H1 (cell line): ENCODE data around the gene ADAMTS14. TPM values are rescaled to one million over a fixed set of nuclear protein-coding genes. Genes with fewer than 3 reads are reported as not detected.

Experiments
- CTCF ChIA-PET: fragments of 300-600 bp; sonication (Branson Sonifier 250); formaldehyde crosslinking; loops from one replicate; lab custom pipeline; 2021; ENCODE audit not compliant: partially characterized antibody; lab: Charles Lee
- POLR2A ChIA-PET: fragments of 300-600 bp; sonication (Branson Sonifier 250); formaldehyde crosslinking; loops from one replicate; lab custom pipeline; 2021; ENCODE audit warnings: inconsistent platforms; ENCODE audit not compliant: partially characterized antibody; lab: Charles Lee
- DNase-seq, 2 experiments: peaks; one replicate each; pipeline versions ENCODE4 v3.0.0 to v3.0.0-alpha.2; 2010 to 2022; ENCODE audit warnings: low spot score in 2 of 2, low read depth in 1 of 2, mixed read lengths in 1 of 2
- FAIRE-seq: peaks from 2 replicates; lab custom pipeline; 2011; peaks lifted over from hg19 to GRCh38; lab: Jason Lieb, UNC
- H2AFZ ChIP-seq: 2 replicates; pipeline ENCODE4 v1.8.1; 2012; ENCODE audit warnings: low read length, inconsistent platforms
- H2AK5ac ChIP-seq: 2 replicates; pipeline ENCODE4 v1.6.1; 2013; ENCODE audit warnings: low read depth, low read length
- H2BK120ac ChIP-seq: replicated peaks from 2 replicates; pipeline ENCODE3; 2013; ENCODE audit warnings: low read depth, low read length, inconsistent platforms
- H2BK12ac ChIP-seq: 2 replicates; pipeline ENCODE4 v1.6.1; 2013; ENCODE audit warnings: low read depth, low read length
- H2BK15ac ChIP-seq: 2 replicates; pipeline ENCODE4 v1.6.1; 2013; ENCODE audit warnings: low read length
- H2BK20ac ChIP-seq: 2 replicates; pipeline ENCODE4 v1.6.1; 2013; ENCODE audit warnings: low read length
- H2BK5ac ChIP-seq: 2 replicates; pipeline ENCODE4 v1.6.1; 2013; ENCODE audit warnings: low read depth, low read length
- H3K14ac ChIP-seq: 2 replicates; pipeline ENCODE4 v1.6.1; 2013; ENCODE audit warnings: inconsistent platforms; ENCODE audit not compliant: insufficient read length
- H3K18ac ChIP-seq: 2 replicates; pipeline ENCODE4 v1.6.1; 2013; ENCODE audit warnings: low read length; ENCODE audit errors: extremely low read depth
- H3K23ac ChIP-seq: 2 replicates; pipeline ENCODE4 v1.6.1; 2013; ENCODE audit warnings: inconsistent platforms; ENCODE audit not compliant: insufficient read length
- H3K23me2 ChIP-seq: 2 replicates; pipeline ENCODE4 v1.6.1; 2013; ENCODE audit warnings: low read depth, low read length
- H3K27ac ChIP-seq: 2 replicates; pipeline ENCODE4 v1.6.1; 2011; ENCODE audit warnings: low read depth, low read length, inconsistent platforms
- H3K27me3 ChIP-seq, 4 experiments: replicated peaks in 1 of 4; 1 replicate in 1 of 4; 2 replicates in 3 of 4; pipeline versions ENCODE4 v1.6.1 to v1.8.1; 2011 to 2013; ENCODE audit warnings: low read length in 3 of 4, mild to moderate bottlenecking in 3 of 4, inconsistent platforms in 2 of 4, mixed read lengths in 2 of 4, moderate library complexity in 1 of 4; ENCODE audit not compliant: control insufficient read depth in 3 of 4, insufficient read depth in 3 of 4; ENCODE audit errors: extremely low read depth in 1 of 4
- H3K36me3 ChIP-seq, 4 experiments: 2 replicates each; pipeline versions ENCODE4 v1.6.1 to v1.8.1; 2011 to 2013; ENCODE audit warnings: mild to moderate bottlenecking in 4 of 4, low read length in 3 of 4, moderate library complexity in 2 of 4, control low read depth in 1 of 4, inconsistent platforms in 1 of 4; ENCODE audit not compliant: insufficient read depth in 4 of 4, control insufficient read depth in 2 of 4
- H3K4ac ChIP-seq: replicated peaks from 2 replicates; pipeline ENCODE3; 2013; ENCODE audit warnings: low read length, low read depth, mixed read lengths, inconsistent platforms; ENCODE audit not compliant: insufficient read length
- H3K4me1 ChIP-seq, 4 experiments: replicated peaks in 1 of 4; 1 replicate in 1 of 4; 2 replicates in 3 of 4; pipeline versions ENCODE4 v1.6.1 to v1.8.1; 2011 to 2013; ENCODE audit warnings: low read length in 3 of 4, inconsistent platforms in 2 of 4, mixed read lengths in 1 of 4; ENCODE audit not compliant: insufficient read depth in 4 of 4, control insufficient read depth in 3 of 4
- H3K4me2 ChIP-seq, 2 experiments: 2 replicates each; pipeline versions ENCODE4 v1.6.1 to v1.8.1; 2011 to 2013; ENCODE audit warnings: low read depth in 2 of 2, low read length in 2 of 2, control low read depth in 1 of 2, inconsistent platforms in 1 of 2, mild to moderate bottlenecking in 1 of 2; ENCODE audit not compliant: insufficient read depth in 1 of 2
- H3K4me3 ChIP-seq, 4 experiments: fragments of 200-600, 300-600 bp in 1 of 4; sonication (generic), shearing (Covaris generic), sonication (Bioruptor Twin) in 1 of 4; 2 replicates each; pipeline versions ENCODE4 v1.5.1 to v1.8.1; 2011 to 2016; ENCODE audit warnings: low read length in 4 of 4, low read depth in 3 of 4, control low read depth in 2 of 4, inconsistent platforms in 2 of 4, mild to moderate bottlenecking in 2 of 4, mixed read lengths in 1 of 4, moderate library complexity in 1 of 4; ENCODE audit not compliant: insufficient read depth in 2 of 4; ENCODE audit errors: extremely low read depth in 1 of 4
- H3K56ac ChIP-seq: replicated peaks from 2 replicates; pipeline ENCODE3; 2013; ENCODE audit warnings: low read depth, mild to moderate bottlenecking, mixed read lengths, low read length, inconsistent platforms; ENCODE audit not compliant: insufficient read length
- H3K79me1 ChIP-seq: 2 replicates; pipeline ENCODE4 v1.6.1; 2013; ENCODE audit warnings: low read depth, low read length, control low read depth
- H3K79me2 ChIP-seq, 2 experiments: 2 replicates each; pipeline versions ENCODE4 v1.6.1 to v1.8.1; 2012 to 2013; ENCODE audit warnings: low read length in 2 of 2, mild to moderate bottlenecking in 2 of 2, inconsistent platforms in 1 of 2; ENCODE audit not compliant: insufficient read depth in 2 of 2, control insufficient read depth in 1 of 2
- H3K9ac ChIP-seq, 4 experiments: replicated peaks in 1 of 4; 1 replicate in 1 of 4; 2 replicates in 3 of 4; pipeline versions ENCODE4 v1.6.1 to v1.8.1; 2011 to 2013; ENCODE audit warnings: low read depth in 3 of 4, low read length in 3 of 4, control low read depth in 2 of 4, mild to moderate bottlenecking in 2 of 4, moderate library complexity in 2 of 4, inconsistent platforms in 1 of 4; ENCODE audit errors: extremely low read depth in 1 of 4
- H3K9me3 ChIP-seq, 2 experiments: 2 replicates each; pipeline versions ENCODE4 v1.6.1 to v1.8.1; 2012 to 2013; ENCODE audit warnings: mild to moderate bottlenecking in 2 of 2, moderate library complexity in 2 of 2, control low read depth in 1 of 2, inconsistent platforms in 1 of 2, low read depth in 1 of 2, low read length in 1 of 2, mixed read lengths in 1 of 2; ENCODE audit not compliant: insufficient read depth in 2 of 2
- H4K20me1 ChIP-seq, 2 experiments: replicated peaks in 1 of 2; 2 replicates each; pipeline versions ENCODE3 to v1.8.1; 2011 to 2013; ENCODE audit warnings: inconsistent platforms in 2 of 2, low read length in 2 of 2, mild to moderate bottlenecking in 1 of 2; ENCODE audit not compliant: insufficient read depth in 2 of 2, control insufficient read depth in 1 of 2
- H4K5ac ChIP-seq: 2 replicates; pipeline ENCODE4 v1.6.1; 2013; ENCODE audit warnings: low read length, low read depth, mixed read lengths, inconsistent platforms; ENCODE audit not compliant: insufficient read length
- H4K8ac ChIP-seq: 2 replicates; pipeline ENCODE4 v1.8.0; 2013; ENCODE audit warnings: mild to moderate bottlenecking, moderate library complexity, low read length, inconsistent platforms; ENCODE audit not compliant: insufficient read depth; ENCODE audit errors: extremely low read depth
- H4K91ac ChIP-seq: replicated peaks from 2 replicates; pipeline ENCODE3; 2013; ENCODE audit warnings: low read length, mixed read lengths, inconsistent platforms; ENCODE audit not compliant: insufficient read length
- BCL11A ChIP-seq, 2 experiments: IDR thresholded peaks; one replicate each; pipeline ENCODE4 v1.6.1; 2011; ENCODE audit warnings: low read depth in 2 of 2, low read length in 2 of 2, mild to moderate bottlenecking in 2 of 2
- CTBP2 ChIP-seq: IDR thresholded peaks from 2 replicates; pipeline ENCODE4 v1.7.0; 2011; ENCODE audit warnings: borderline replicate concordance, mild to moderate bottlenecking, moderate library complexity, mixed read lengths, low read length; ENCODE audit not compliant: insufficient read depth, insufficient read length
- HDAC6 ChIP-seq: IDR thresholded peaks from one replicate; pipeline ENCODE4 v1.7.1; 2012; ENCODE audit warnings: low read depth, mild to moderate bottlenecking, inconsistent platforms, low read length, moderate library complexity
- KDM5A ChIP-seq: fragments of 200-600 bp; IDR thresholded peaks from 2 replicates; pipeline ENCODE4 v1.7.1; 2012; ENCODE audit warnings: mild to moderate bottlenecking, low read length, inconsistent platforms, mixed read lengths
- RAD21 ChIP-seq, 2 experiments: IDR thresholded peaks in 1 of 2; conservative IDR thresholded peaks in 1 of 2; 2 replicates each; pipeline ENCODE4 v1.6.1; 2011; ENCODE audit warnings: low read depth in 2 of 2, low read length in 2 of 2, improper control_type of control experiment in 1 of 2, inconsistent platforms in 1 of 2, mild to moderate bottlenecking in 1 of 2, moderate library complexity in 1 of 2
- RXRA ChIP-seq: IDR thresholded peaks from 2 replicates; pipeline ENCODE4 v1.6.1; 2011; ENCODE audit warnings: low read depth, mild to moderate bottlenecking, low read length, moderate library complexity; ENCODE audit not compliant: insufficient read depth
- SAP30 ChIP-seq: fragments of 300-600 bp; sonication (generic); IDR thresholded peaks from 2 replicates; pipeline ENCODE4 v1.7.1; 2012; ENCODE audit warnings: low read length, moderate library complexity, mild to moderate bottlenecking, inconsistent platforms; ENCODE audit not compliant: insufficient read depth, insufficient replicate concordance
- SIN3A ChIP-seq, 2 experiments: IDR thresholded peaks in 1 of 2; conservative IDR thresholded peaks in 1 of 2; 2 replicates each; pipeline ENCODE4 v1.6.1; 2011 to 2012; ENCODE audit warnings: low read length in 2 of 2, improper control_type of control experiment in 1 of 2, low read depth in 1 of 2, mild to moderate bottlenecking in 1 of 2
- SP2 ChIP-seq: IDR thresholded peaks from 2 replicates; pipeline ENCODE4 v1.6.1; 2012; ENCODE audit warnings: mild to moderate bottlenecking, low read length, inconsistent platforms
- TEAD4 ChIP-seq: IDR thresholded peaks from 2 replicates; pipeline ENCODE4 v1.6.1; 2012; ENCODE audit warnings: low read depth, low read length, inconsistent platforms, mixed read lengths
- WGBS, 2 experiments: shearing (Covaris generic) in 1 of 2; methylation state at CpG; one replicate each; pipeline versions ENCODE4 v1.1.6 to v1.1.7; 2013 to 2015; ENCODE audit warnings: low lambda C conversion rate in 2 of 2, mixed read lengths in 2 of 2, inconsistent platforms in 1 of 2, low coverage in 1 of 2, missing lambda C conversion rate in 1 of 2; ENCODE audit not compliant: insufficient replicate concordance in 2 of 2, insufficient coverage in 1 of 2, insufficient read length in 1 of 2; ENCODE audit errors: extremely low coverage in 1 of 2, missing lambda C conversion rate in 1 of 2; 5-methylcytosine and 5-hydroxymethylcytosine counted together
- polyA plus RNA-seq, 7 experiments: library from polyadenylated mRNA; depleted of rRNA in 3 of 7; stranded (reverse) in 5 of 7; unstranded in 2 of 7; fragments of >200 nt in 5 of 7; fragments of 200-250 nt in 2 of 7; gene quantifications; 1 replicate in 5 of 7; 2 replicates in 1 of 7; 4 replicates in 1 of 7; pipeline versions ENCODE4 v1.2.1 to v1.2.3, GENCODE V29; 2011 to 2013; ENCODE audit warnings: missing spikeins in 2 of 7, mixed read lengths in 2 of 7
- total RNA-seq: library from RNA; stranded (reverse); fragmentation: NEBNext Ultra II Directional; extraction: Animal tissue kit (Norgen Biotek cat#: 25700); gene quantifications from 2 replicates; pipeline ENCODE4 v1.2.1, GENCODE V29; 2021
- TF ChIP-seq, protein P1 (sequence below): IDR thresholded peaks from 2 replicates; pipeline ENCODE4 v1.6.1; 2011; ENCODE audit warnings: low read depth, mild to moderate bottlenecking, low read length; ENCODE audit not compliant: insufficient read depth

Gene ADAMTS14
- total and polyA plus RNA-seq, 2 of the 8 experiments (the other 6 are each of a cell fraction or from before 2014, with no cell fraction given): 2.0 to 2.3 TPM

DNA sequence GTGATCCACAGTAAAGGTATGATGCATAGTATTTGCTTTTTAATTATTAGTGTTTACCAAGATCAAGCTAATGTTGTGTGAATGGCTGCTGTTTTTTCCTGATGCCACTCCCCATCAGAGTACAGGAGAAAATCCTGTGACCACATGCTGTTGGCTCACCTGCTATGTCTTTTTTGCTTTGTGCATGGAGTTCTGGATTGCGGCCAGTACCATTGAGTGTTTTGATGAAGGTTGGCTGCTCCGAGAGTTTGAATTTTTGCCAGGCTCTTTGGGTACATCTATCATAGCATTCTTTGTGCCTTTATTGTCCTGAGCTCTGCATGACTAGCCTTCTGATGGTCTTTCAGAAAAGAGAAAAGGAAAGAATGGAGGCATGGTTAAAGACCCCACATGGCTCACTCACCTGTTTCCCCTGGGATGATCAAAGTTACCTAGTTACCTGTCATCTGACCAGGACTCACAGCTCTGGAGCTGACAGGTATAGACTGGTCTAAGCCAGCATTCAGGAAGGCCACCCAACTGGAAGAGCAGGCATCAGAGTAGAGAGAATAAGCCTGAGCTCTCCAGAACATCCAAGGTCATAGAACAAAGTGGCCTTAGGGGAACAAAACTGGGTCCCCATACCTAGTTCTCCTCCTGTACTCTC lies 131.6 kb downstream of the ADAMTS14 start:
- Histone ChIP-seq H4K8ac (no peak overlapping the region), H2BK12ac (no peak overlapping the region), H2AFZ (no peak overlapping the region), H2BK5ac (no peak overlapping the region), H4K5ac (no peak overlapping the region), H3K4me3 (no peak overlapping the region), H3K56ac (no peak overlapping the region), H2BK15ac (no peak overlapping the region), H3K79me1 (no peaks in the 10 kb centered on the region), H3K23ac (no peak overlapping the region), H4K91ac (no peak overlapping the region), H3K36me3 (no peaks in the 10 kb centered on the region), H3K23me2 (no peaks in the 10 kb centered on the region; the same call in 1 of the 2 replicates), H4K20me1 (no peaks in the 10 kb centered on the region), H3K79me2 (no peaks in the 10 kb centered on the region), H2AK5ac (no peak overlapping the region), H2BK120ac (no peak overlapping the region), H3K14ac (no peak overlapping the region), H3K9ac (no peak overlapping the region), H3K4me1 (peaks cover 0 to 5% (median under 1%) of the 10 kb centered on the region in 4 experiments; a peak in 3 of 7 replicates), H2BK20ac (no peak overlapping the region), H3K18ac (no peak overlapping the region), H3K9me3 (no peaks in the 10 kb centered on the region), H3K27ac (no peak overlapping the region), H3K4ac (no peak overlapping the region), H3K4me2 (no peak overlapping the region), H3K27me3 (no peaks in the 10 kb centered on the region)
- CTCF ChIA-PET: interaction anchor here (1.1 to 1.8 kb wide), 8 partner anchors 11 to 405 kb away, joined by 3 to 6 read pairs (median 3); partner anchors contain the start of gene SGPL1
- DNase-seq: no peak
- WGBS, 2 experiments: 85% methylated on average over 2 of the region's 2 CpGs; no CpG with 5 or more reads in 1 of the 2 experiments
- POLR2A ChIA-PET: interaction anchor here (0.8 kb wide), 1 partner anchor 10 kb away, joined by 3 read pairs; no protein-coding TSS in a partner anchor
- FAIRE-seq: no peak
- TF ChIP-seq CTBP2 (no peak), RXRA (no peak), BCL11A (IDR thresholded peaks at IDR 0.05; ENCODE audit: low read depth in 2 of 2, low read length in 2 of 2) (no peak), SAP30 (no peak), SIN3A (conservative IDR thresholded peaks at IDR 0.05 in 1 of 2, IDR thresholded peaks at IDR 0.05 in 1 of 2; ENCODE audit: low read depth in 1 of 2, low read length in 2 of 2) (no peak), KDM5A (no peak), TEAD4 (no peak), RAD21 (IDR thresholded peaks at IDR 0.05 in 1 of 2, conservative IDR thresholded peaks at IDR 0.05 in 1 of 2; ENCODE audit: low read depth in 2 of 2, low read length in 2 of 2) (no peak), SP2 (no peak), HDAC6 (no peak)
- TF ChIP-seq, protein P1, sequence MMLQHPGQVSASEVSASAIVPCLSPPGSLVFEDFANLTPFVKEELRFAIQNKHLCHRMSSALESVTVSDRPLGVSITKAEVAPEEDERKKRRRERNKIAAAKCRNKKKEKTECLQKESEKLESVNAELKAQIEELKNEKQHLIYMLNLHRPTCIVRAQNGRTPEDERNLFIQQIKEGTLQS: no peak
